Stimulated activated naive CD8-positive, alpha-beta T cell treated with anti-CD3 and anti-CD28 coated beads, Interleukin-15, amount 100 ng/mL, for 72 hours (primary cell): ENCODE measurements around the gene PCDHB15.
"Not testable (repeated sequence)": the region's sequence is repeated elsewhere in the genome, so short reads cannot be mapped to it uniquely, and the experiment has no call there.

Experiments
- ATAC-seq: fragments of 150-1000 bp; cut with Tn5 transposase; 2 replicates; pipeline ENCODE4 v1.10.0; 2021; ENCODE audit warnings: mild to moderate bottlenecking, moderate library complexity
- DNase-seq, 2 donors: peaks; one replicate each; pipeline ENCODE4 v3.0.0; 2021 to 2022
- H3K27ac Mint-ChIP-seq, 2 donors: one replicate each; pipeline ENCODE4 v1.8.0; 2022; ENCODE audit warnings: mild to moderate bottlenecking in 2 of 2, mixed read lengths in 2 of 2, moderate library complexity in 2 of 2
- H3K27me3 Mint-ChIP-seq: one replicate; pipeline ENCODE4 v1.8.0; 2022; ENCODE audit warnings: mixed read lengths
- H3K4me1 Mint-ChIP-seq: one replicate; pipeline ENCODE4 v1.8.0; 2022; ENCODE audit warnings: mild to moderate bottlenecking, mixed read lengths
- H3K4me3 Mint-ChIP-seq, 2 donors: one replicate each; pipeline ENCODE4 v1.8.0; 2022; ENCODE audit warnings: mild to moderate bottlenecking in 2 of 2, mixed read lengths in 2 of 2, moderate library complexity in 1 of 2
- H3K9me3 Mint-ChIP-seq, 2 donors: one replicate each; pipeline ENCODE4 v1.8.0; 2022; ENCODE audit warnings: mixed read lengths in 2 of 2

The PCDHB15 gene

GRCh38 chr5:141234109-141234667, 11.0 kb upstream of the PCDHB15 start:
- ATAC-seq = no peak
- Mint-ChIP-seq H3K4me1 (no peaks in the 10 kb centered on the region), H3K27me3 (peaks cover 25% of the 10 kb centered on the region), H3K27ac (no peak overlapping the region), H3K4me3 (no peak overlapping the region), H3K9me3 (peaks cover 19 to 21% of the 10 kb centered on the region in 2 donors)
- no peak for DNase-seq

- not testable (repeated sequence) for ATAC-seq, H3K4me3 Mint-ChIP-seq, DNase-seq, H3K27ac Mint-ChIP-seq, H3K4me1 Mint-ChIP-seq
- Mint-ChIP-seq H3K27me3 (peaks cover 42% of the 10 kb centered on the region), H3K9me3 (peaks cover 35 to 38% of the 10 kb centered on the region in 2 donors)
These were observed 9.3 kb upstream of the PCDHB15 start for GRCh38 chr5:141235922-141236321.

- Mint-ChIP-seq H3K9me3 (peaks cover 38 to 43% of the 10 kb centered on the region in 2 donors), H3K4me3 (no peak overlapping the region), H3K27ac (no peak overlapping the region), H3K4me1 (no peaks in the 10 kb centered on the region), H3K27me3 (peaks cover 50% of the 10 kb centered on the region)
- DNase-seq (no peak), ATAC-seq (no peak)
These were observed 8.5 kb upstream of the PCDHB15 start for GRCh38 chr5:141236516-141237313.

- peaks cover 65% of the 10 kb centered on the region for H3K27me3 Mint-ChIP-seq
- no peak overlapping the region for H3K27ac Mint-ChIP-seq
- H3K9me3 Mint-ChIP-seq = peaks cover 52 to 72% of the 10 kb centered on the region in 2 donors
- no peak for ATAC-seq
- no peaks in the 10 kb centered on the region for H3K4me1 Mint-ChIP-seq
- no peak overlapping the region for H3K4me3 Mint-ChIP-seq
- DNase-seq = no peak
These were observed 3.7 kb upstream of the PCDHB15 start for GRCh38 chr5:141241496-141241895.

GRCh38 chr5:141246971-141247370, 1.8 kb downstream of the PCDHB15 start:
- not testable (repeated sequence) for H3K4me1 Mint-ChIP-seq, H3K27ac Mint-ChIP-seq, H3K4me3 Mint-ChIP-seq, ATAC-seq, DNase-seq
- Mint-ChIP-seq H3K27me3 (peaks cover 33% of the 10 kb centered on the region), H3K9me3 (peaks cover 41 to 65% of the 10 kb centered on the region in 2 donors)

GRCh38 chr5:141247434-141247833, 2.2 kb downstream of the PCDHB15 start:
- not testable (repeated sequence) for DNase-seq, H3K4me3 Mint-ChIP-seq, H3K4me1 Mint-ChIP-seq, ATAC-seq, H3K27ac Mint-ChIP-seq
- Mint-ChIP-seq H3K9me3 (peaks cover 40 to 62% of the 10 kb centered on the region in 2 donors), H3K27me3 (peaks cover 29% of the 10 kb centered on the region)

GRCh38 chr5:141250576-141250975, 5.4 kb downstream of the PCDHB15 start:
- H3K4me3 Mint-ChIP-seq = no peak overlapping the region
- no peak for ATAC-seq
- no peak for DNase-seq
- H3K4me1 Mint-ChIP-seq = no peaks in the 10 kb centered on the region
- no peak overlapping the region for H3K27ac Mint-ChIP-seq
- peaks cover 36 to 44% of the 10 kb centered on the region in 2 donors for H3K9me3 Mint-ChIP-seq
- H3K27me3 Mint-ChIP-seq = peaks cover under 1% of the 10 kb centered on the region

- H3K4me1 Mint-ChIP-seq = no peaks in the 10 kb centered on the region
- H3K4me3 Mint-ChIP-seq = no peak overlapping the region
- ATAC-seq (no peak), DNase-seq (no peak)
- no peak overlapping the region for H3K27ac Mint-ChIP-seq
- peaks cover 54 to 70% of the 10 kb centered on the region in 2 donors for H3K9me3 Mint-ChIP-seq
- no peaks in the 10 kb centered on the region for H3K27me3 Mint-ChIP-seq
These were observed 13.3 kb downstream of the PCDHB15 start for GRCh38 chr5:141258464-141258863.

- DNase-seq (no peak), ATAC-seq (no peak)
- Mint-ChIP-seq H3K4me3 (no peak overlapping the region), H3K9me3 (peaks cover 57 to 74% of the 10 kb centered on the region in 2 donors), H3K27ac (no peak overlapping the region), H3K4me1 (no peaks in the 10 kb centered on the region), H3K27me3 (no peaks in the 10 kb centered on the region)
These were observed 13.8 kb downstream of the PCDHB15 start for GRCh38 chr5:141258948-141259347.

GRCh38 chr5:141260458-141261237, 15.5 kb downstream of the PCDHB15 start:
- no peaks in the 10 kb centered on the region for H3K4me1 Mint-ChIP-seq
- no peak overlapping the region for H3K4me3 Mint-ChIP-seq
- H3K27me3 Mint-ChIP-seq = no peaks in the 10 kb centered on the region
- no peak overlapping the region for H3K27ac Mint-ChIP-seq
- DNase-seq = no peak
- no peak for ATAC-seq
- H3K9me3 Mint-ChIP-seq = peaks cover 52 to 75% of the 10 kb centered on the region in 2 donors

GRCh38 chr5:141261238-141261546, 16.0 kb downstream of the PCDHB15 start:
- no peak for DNase-seq
- Mint-ChIP-seq H3K9me3 (peaks cover 55 to 75% of the 10 kb centered on the region in 2 donors), H3K4me3 (no peak overlapping the region), H3K27ac (no peak overlapping the region), H3K27me3 (no peaks in the 10 kb centered on the region), H3K4me1 (no peaks in the 10 kb centered on the region)
- ATAC-seq = no peak

- Mint-ChIP-seq H3K27ac (no peak overlapping the region), H3K4me1 (no peaks in the 10 kb centered on the region), H3K27me3 (no peaks in the 10 kb centered on the region), H3K9me3 (peaks cover 51 to 73% of the 10 kb centered on the region in 2 donors), H3K4me3 (no peak overlapping the region)
- ATAC-seq = no peak
- DNase-seq = no peak
These were observed 24.0 kb downstream of the PCDHB15 start for GRCh38 chr5:141269195-141269594.

- Mint-ChIP-seq H3K4me3 (no peak overlapping the region), H3K27me3 (no peaks in the 10 kb centered on the region), H3K27ac (no peak overlapping the region), H3K4me1 (no peaks in the 10 kb centered on the region), H3K9me3 (peaks cover 49 to 72% of the 10 kb centered on the region in 2 donors)
- ATAC-seq = no peak
- no peak for DNase-seq
These were observed 27.7 kb downstream of the PCDHB15 start for GRCh38 chr5:141272906-141273305.

GRCh38 chr5:141298376-141298775, 53.2 kb downstream of the PCDHB15 start:
- ATAC-seq (no peak), DNase-seq (no peak)
- no peak overlapping the region for H3K4me3 Mint-ChIP-seq
- H3K9me3 Mint-ChIP-seq = peaks cover 54 to 57% of the 10 kb centered on the region in 2 donors
- H3K27me3 Mint-ChIP-seq = no peaks in the 10 kb centered on the region
- no peak overlapping the region for H3K27ac Mint-ChIP-seq
- H3K4me1 Mint-ChIP-seq = no peaks in the 10 kb centered on the region
